Ovary (tissue), 9 donors: ENCODE data around the gene GAD2. TPM values are rescaled to one million over a fixed set of nuclear protein-coding genes. Genes with fewer than 3 reads are reported as not detected.

Source experiments
- DNase-seq, 5 donors: peaks; one replicate each; pipeline ENCODE4 v3.0.0-alpha.2; 2019 to 2020
- H3K27ac ChIP-seq, 2 donors: fragments of 200-600 bp; one replicate each; pipeline versions ENCODE4 v1.5.1 to v1.8.0; 2019 to 2022
- H3K27me3 ChIP-seq: fragments of 200-600 bp; one replicate; pipeline ENCODE4 v1.8.0; 2022
- H3K36me3 ChIP-seq: fragments of 200-600 bp; sonication (generic); one replicate; pipeline ENCODE4 v1.5.1; 2019
- H3K4me1 ChIP-seq: one replicate; pipeline ENCODE4 v1.8.1; 2013; ENCODE audit warnings: mild to moderate bottlenecking, moderate library complexity; ENCODE audit not compliant: insufficient read depth
- H3K4me3 ChIP-seq: fragments of 200-600 bp; sonication (generic); one replicate; pipeline ENCODE4 v1.5.1; 2017
- H3K9me3 ChIP-seq, 2 donors: fragments of 200-600 bp in 1 of 2; sonication (generic) in 1 of 2; one replicate each; pipeline versions ENCODE4 v1.5.1 to v1.8.1; 2013 to 2019; ENCODE audit warnings: mild to moderate bottlenecking in 1 of 2, moderate library complexity in 1 of 2
- EP300 ChIP-seq: sonication (generic); formaldehyde crosslinking; IDR thresholded peaks from one replicate; pipeline ENCODE4 v1.6.1; 2017; ENCODE audit warnings: antibody characterized with exemption
- POLR2A ChIP-seq: fragments of 450-650 bp; IDR thresholded peaks from one replicate; pipeline ENCODE4 v1.6.1; 2017; ENCODE audit warnings: antibody characterized with exemption, mild to moderate bottlenecking, moderate library complexity
- WGBS, 3 donors: extraction: QIAGEN DNeasy Blood & Tissue Kit in 1 of 3; methylation state at CpG; one replicate each; pipeline versions ENCODE4 v1.1.5 to v1.1.7; 2013 to 2017; 5-methylcytosine and 5-hydroxymethylcytosine counted together
- intact Hi-C, 4 donors: fragments of 100-400 bp; cut with DNase I; formaldehyde crosslinking; loops; one replicate each; pipeline versions ENCODE4 v1.11.0 to v1.15.1; 2022 to 2023
- polyA plus RNA-seq, 2 donors: library from polyadenylated mRNA; stranded (reverse); fragments of 200-250 nt in 1 of 2; fragments of 350-450 nt in 1 of 2; fragmentation: Illumina TruSeq in 1 of 2; extraction: RNeasy Lipid Tissue Mini Kit (QIAGEN cat#74804) in 1 of 2; gene quantifications; one replicate each; pipeline ENCODE4 v1.2.3, GENCODE V29; 2013 to 2014
- total RNA-seq, 7 donors: library from RNA; depleted of rRNA in 2 of 7; stranded (reverse); fragments of >200 nt in 2 of 7; fragmentation: NEBNext Ultra II Directional in 3 of 7; extraction: Animal tissue kit (Norgen Biotek cat#: 25700) in 3 of 7; gene quantifications; one replicate each; pipeline versions ENCODE4 v1.1.0 to v1.2.4, GENCODE V29; 2016 to 2023
- TF ChIP-seq, protein P1 (sequence below), 3 donors: fragments of 450-650 bp in 2 of 3; fragments of 200-600 bp in 1 of 3; IDR thresholded peaks; one replicate each; pipeline versions ENCODE4 v1.5.1 to v1.8.0; 2016 to 2022; ENCODE audit warnings: antibody characterized with exemption in 3 of 3, mild to moderate bottlenecking in 1 of 3
- donor health status: DM: no; HTN: no; CAD: no; lungs with moderate emphysema.
- donor health status: DM: no; HTN: no; CAD: no.
- donor health status: Bipolar disorder and iron deficiency.
- donor health status: DM: yes; HTN: yes; CAD: no.
- donor health status: DM: no; HTN: no; CAD: no.
- donor health status: DM: yes; HTN: yes; CAD: no.

GAD2 gene
- total and polyA plus RNA-seq, 9 donors: 0.02 TPM; not detected in 8

GRCh38 chr10:26217396-26218086 lies 967 bp downstream of the GAD2 start:
- Histone ChIP-seq H3K4me3 (no peak overlapping the region), H3K27me3 (no peaks in the 10 kb centered on the region), H3K9me3 (peaks cover 0 to 6% of the 10 kb centered on the region in 2 donors), H3K4me1 (no peaks in the 10 kb centered on the region), H3K36me3 (no peaks in the 10 kb centered on the region), H3K27ac (no peak overlapping the region)
- WGBS, 3 donors: 0 to 2% (median 1%) methylated on average over 48 to 64 of the region's 64 CpGs
- no peak for DNase-seq
- no peak for TF ChIP-seq POLR2A
- TF ChIP-seq, protein P1, sequence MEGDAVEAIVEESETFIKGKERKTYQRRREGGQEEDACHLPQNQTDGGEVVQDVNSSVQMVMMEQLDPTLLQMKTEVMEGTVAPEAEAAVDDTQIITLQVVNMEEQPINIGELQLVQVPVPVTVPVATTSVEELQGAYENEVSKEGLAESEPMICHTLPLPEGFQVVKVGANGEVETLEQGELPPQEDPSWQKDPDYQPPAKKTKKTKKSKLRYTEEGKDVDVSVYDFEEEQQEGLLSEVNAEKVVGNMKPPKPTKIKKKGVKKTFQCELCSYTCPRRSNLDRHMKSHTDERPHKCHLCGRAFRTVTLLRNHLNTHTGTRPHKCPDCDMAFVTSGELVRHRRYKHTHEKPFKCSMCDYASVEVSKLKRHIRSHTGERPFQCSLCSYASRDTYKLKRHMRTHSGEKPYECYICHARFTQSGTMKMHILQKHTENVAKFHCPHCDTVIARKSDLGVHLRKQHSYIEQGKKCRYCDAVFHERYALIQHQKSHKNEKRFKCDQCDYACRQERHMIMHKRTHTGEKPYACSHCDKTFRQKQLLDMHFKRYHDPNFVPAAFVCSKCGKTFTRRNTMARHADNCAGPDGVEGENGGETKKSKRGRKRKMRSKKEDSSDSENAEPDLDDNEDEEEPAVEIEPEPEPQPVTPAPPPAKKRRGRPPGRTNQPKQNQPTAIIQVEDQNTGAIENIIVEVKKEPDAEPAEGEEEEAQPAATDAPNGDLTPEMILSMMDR (IDR thresholded peaks at IDR 0.05): no peak
- TF ChIP-seq EP300: no peak
- intact Hi-C loops: no loop called here

DNA sequence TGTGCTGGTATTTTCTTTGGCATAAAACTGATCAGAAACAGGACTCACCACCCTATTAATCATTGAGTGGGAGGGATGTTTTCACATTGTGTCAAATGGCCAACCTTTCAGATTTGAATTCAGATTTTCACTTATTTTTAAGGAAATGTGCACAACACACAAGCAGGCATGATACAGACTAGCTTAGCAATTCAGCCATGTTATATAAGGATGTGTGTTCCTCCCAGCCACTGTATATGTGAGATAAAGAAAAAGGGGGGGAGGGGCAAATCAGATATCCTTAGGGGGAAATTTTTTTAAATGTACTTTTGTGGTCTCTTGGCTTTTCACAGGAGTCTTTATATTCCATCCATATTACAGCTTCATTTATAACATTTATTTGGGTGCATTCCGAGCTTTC lies 3.1 kb downstream of the GAD2 start:
- TF ChIP-seq, protein P1 (IDR thresholded peaks at IDR 0.05): no peak
- TF ChIP-seq EP300 (no peak), POLR2A (no peak)
- H3K4me1 ChIP-seq: no peaks in the 10 kb centered on the region
- peaks cover 0 to 6% of the 10 kb centered on the region in 2 donors for H3K9me3 ChIP-seq
- H3K27ac ChIP-seq: no peak overlapping the region
- intact Hi-C loops: no loop called here
- H3K27me3 ChIP-seq: no peaks in the 10 kb centered on the region
- no peak for DNase-seq
- WGBS, 3 donors: 58 to 61% (median 60%) methylated on average over 1 of the region's 1 CpG
- H3K36me3 ChIP-seq: no peaks in the 10 kb centered on the region
- H3K4me3 ChIP-seq: no peak overlapping the region

DNA sequence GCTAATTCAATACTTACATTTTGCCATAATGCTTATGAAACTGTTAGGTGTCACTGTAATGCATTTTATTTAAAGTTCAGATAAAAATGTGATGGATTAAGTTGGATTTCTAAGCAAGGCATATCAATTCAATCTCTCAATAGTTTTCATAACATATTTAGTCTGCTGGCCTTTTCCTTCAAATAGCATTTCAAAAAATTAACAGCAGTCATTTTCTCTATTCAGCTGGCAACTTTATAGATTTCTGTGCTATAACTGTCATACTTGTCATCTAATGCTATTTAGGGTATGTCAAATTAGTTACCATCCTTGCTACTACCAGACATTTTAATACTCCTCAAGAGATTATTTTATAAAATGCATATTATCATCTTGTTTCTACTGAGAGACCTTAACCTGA lies 4.3 kb downstream of the GAD2 start:
- no peaks in the 10 kb centered on the region for H3K27me3 ChIP-seq
- H3K4me1 ChIP-seq: no peaks in the 10 kb centered on the region
- H3K4me3 ChIP-seq: no peak overlapping the region
- no peak overlapping the region for H3K27ac ChIP-seq
- H3K9me3 ChIP-seq: peaks cover 0 to 6% of the 10 kb centered on the region in 2 donors
- DNase-seq: no peak
- intact Hi-C loops: no loop called here
- TF ChIP-seq, protein P1 (IDR thresholded peaks at IDR 0.05): no peak
- no peak for TF ChIP-seq POLR2A
- no peak for TF ChIP-seq EP300
- no peaks in the 10 kb centered on the region for H3K36me3 ChIP-seq

DNA sequence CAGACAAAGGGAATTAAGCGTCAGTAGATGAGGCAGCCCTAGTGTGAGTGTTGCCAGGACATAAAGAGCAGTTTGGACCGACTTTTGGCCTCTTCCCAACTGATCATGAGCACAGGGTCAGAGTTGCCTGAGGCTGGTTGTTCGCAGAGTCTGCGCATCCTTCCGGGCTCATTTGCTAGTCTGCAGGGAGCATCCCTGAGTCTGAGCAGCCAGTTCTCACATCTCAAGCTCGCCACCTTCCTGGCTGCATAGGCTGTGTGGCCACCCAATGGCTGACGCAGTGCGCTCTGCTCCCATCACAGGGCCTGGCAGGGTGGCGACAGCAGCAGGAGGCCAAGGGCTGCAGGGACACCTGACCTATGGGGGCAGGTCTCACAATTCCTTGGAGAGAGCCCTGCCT lies 5.0 kb downstream of the GAD2 start:
- Histone ChIP-seq H3K36me3 (no peaks in the 10 kb centered on the region), H3K9me3 (peaks cover 0 to 6% of the 10 kb centered on the region in 2 donors), H3K4me1 (no peaks in the 10 kb centered on the region), H3K4me3 (no peak overlapping the region), H3K27ac (no peak overlapping the region), H3K27me3 (no peaks in the 10 kb centered on the region)
- 13 to 26% (median 23%) methylated on average over 9 of the region's 9 CpGs for WGBS, 3 donors
- DNase-seq: no peak
- TF ChIP-seq, protein P1 (IDR thresholded peaks at IDR 0.05): no peak
- intact Hi-C loops: no loop called here
